Measurements from ENCODE around the gene CYLD.

DNA sequence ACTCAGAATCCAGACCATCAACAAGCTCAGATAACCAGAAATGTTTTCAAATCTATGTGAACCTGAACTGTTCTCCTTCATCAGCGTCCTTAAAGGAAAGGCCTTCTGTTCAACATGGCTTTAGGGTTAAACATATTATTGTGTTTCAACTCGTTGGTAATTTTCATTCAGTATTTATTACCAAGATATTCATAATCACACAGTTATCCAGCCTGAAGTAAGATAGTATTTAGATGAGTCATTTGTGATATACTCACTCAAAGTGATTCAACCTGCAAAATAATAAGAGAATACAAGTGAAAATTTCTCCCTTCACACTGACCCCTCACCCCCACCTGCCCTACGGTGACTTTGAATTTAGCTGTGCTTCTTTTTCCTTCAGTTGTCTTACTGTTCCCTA is 3.0 kb downstream of the CYLD start:
- TF ChIP-seq, protein P1, sequence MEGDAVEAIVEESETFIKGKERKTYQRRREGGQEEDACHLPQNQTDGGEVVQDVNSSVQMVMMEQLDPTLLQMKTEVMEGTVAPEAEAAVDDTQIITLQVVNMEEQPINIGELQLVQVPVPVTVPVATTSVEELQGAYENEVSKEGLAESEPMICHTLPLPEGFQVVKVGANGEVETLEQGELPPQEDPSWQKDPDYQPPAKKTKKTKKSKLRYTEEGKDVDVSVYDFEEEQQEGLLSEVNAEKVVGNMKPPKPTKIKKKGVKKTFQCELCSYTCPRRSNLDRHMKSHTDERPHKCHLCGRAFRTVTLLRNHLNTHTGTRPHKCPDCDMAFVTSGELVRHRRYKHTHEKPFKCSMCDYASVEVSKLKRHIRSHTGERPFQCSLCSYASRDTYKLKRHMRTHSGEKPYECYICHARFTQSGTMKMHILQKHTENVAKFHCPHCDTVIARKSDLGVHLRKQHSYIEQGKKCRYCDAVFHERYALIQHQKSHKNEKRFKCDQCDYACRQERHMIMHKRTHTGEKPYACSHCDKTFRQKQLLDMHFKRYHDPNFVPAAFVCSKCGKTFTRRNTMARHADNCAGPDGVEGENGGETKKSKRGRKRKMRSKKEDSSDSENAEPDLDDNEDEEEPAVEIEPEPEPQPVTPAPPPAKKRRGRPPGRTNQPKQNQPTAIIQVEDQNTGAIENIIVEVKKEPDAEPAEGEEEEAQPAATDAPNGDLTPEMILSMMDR (IDR thresholded peaks at IDR 0.05; ENCODE audit: borderline replicate concordance, extremely low read depth, low read length, poor library complexity, severe bottlenecking) = no peak
- TF ChIP-seq EZH2 (IDR thresholded peaks at IDR 0.05; ENCODE audit: borderline replicate concordance, low read depth, low read length, severe bottlenecking) = no peak
